Progenitor cell of endocrine pancreas (in vitro differentiated cells): ENCODE data around the gene HSPA12B. TPM values are rescaled to one million over a fixed set of nuclear protein-coding genes. Genes with fewer than 3 reads are reported as not detected.

Source experiments
- DNase-seq: peaks from one replicate; pipeline ENCODE4 v3.0.0; 2021; ENCODE audit warnings: low spot score; ENCODE audit not compliant: unreplicated experiment
- H3K27ac Mint-ChIP-seq: 2 replicates; pipeline ENCODE4 v1.8.0; 2021; ENCODE audit warnings: mild to moderate bottlenecking, moderate library complexity, mixed read lengths
- H3K27me3 Mint-ChIP-seq: 2 replicates; pipeline ENCODE4 v1.8.0; 2021; ENCODE audit warnings: mixed read lengths
- H3K36me3 Mint-ChIP-seq: 2 replicates; pipeline ENCODE4 v1.8.0; 2022; ENCODE audit warnings: mixed read lengths; ENCODE audit not compliant: insufficient read depth
- H3K4me1 Mint-ChIP-seq: 2 replicates; pipeline ENCODE4 v1.8.0; 2021; ENCODE audit warnings: low read depth, mixed read lengths
- H3K4me3 Mint-ChIP-seq: 2 replicates; pipeline ENCODE4 v1.8.0; 2021; ENCODE audit warnings: low read depth, mild to moderate bottlenecking, moderate library complexity, mixed read lengths
- H3K9me3 Mint-ChIP-seq: 2 replicates; pipeline ENCODE4 v1.8.0; 2021; ENCODE audit warnings: low read depth, mixed read lengths
- total RNA-seq: library from RNA; stranded (reverse); gene quantifications from 2 replicates; pipeline ENCODE4 v1.2.1, GENCODE V29; 2021
- TF ChIP-seq, protein P1 (sequence below): fragments of 200-600 bp; sonication (generic); IDR thresholded peaks from one replicate; pipeline ENCODE4 v1.5.0; 2021; ENCODE audit warnings: antibody characterized with exemption, mild to moderate bottlenecking; ENCODE audit not compliant: unreplicated experiment

HSPA12B gene
- total RNA-seq, 1 donor from 2014 or later = not detected

DNA sequence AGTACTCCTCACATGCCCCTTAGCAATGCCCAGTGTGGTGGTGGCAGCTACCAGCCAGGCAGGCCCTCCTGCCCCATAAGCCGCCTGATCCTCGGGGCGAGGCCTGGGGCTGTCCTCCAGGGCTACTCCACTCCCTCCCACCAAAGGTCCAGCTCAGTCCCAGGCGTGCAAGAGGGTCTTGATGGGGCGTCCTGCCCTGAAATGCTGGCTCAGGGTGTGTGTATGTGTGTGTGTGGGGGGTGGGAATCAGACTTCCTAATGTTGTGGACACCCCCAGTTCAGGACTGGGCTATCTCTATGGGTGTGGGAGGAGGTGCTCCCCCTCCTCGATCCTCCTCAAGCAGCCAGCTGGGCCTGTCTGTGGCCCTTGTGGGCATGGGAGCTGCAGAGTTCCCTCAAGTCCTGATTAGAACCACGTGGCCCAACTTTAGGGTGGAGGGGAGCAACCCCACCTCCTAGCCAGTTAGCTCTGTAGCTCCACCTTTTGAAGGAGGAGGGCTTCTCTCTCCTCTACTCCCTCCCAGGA, 7.5 kb downstream of the HSPA12B start:
- Mint-ChIP-seq H3K4me1 (peaks cover 14% of the 10 kb centered on the region), H3K4me3 (no peak overlapping the region), H3K9me3 (no peaks in the 10 kb centered on the region), H3K36me3 (no peaks in the 10 kb centered on the region), H3K27me3 (peaks cover 37% of the 10 kb centered on the region), H3K27ac (no peak overlapping the region)
- no peak for DNase-seq
- TF ChIP-seq, protein P1, sequence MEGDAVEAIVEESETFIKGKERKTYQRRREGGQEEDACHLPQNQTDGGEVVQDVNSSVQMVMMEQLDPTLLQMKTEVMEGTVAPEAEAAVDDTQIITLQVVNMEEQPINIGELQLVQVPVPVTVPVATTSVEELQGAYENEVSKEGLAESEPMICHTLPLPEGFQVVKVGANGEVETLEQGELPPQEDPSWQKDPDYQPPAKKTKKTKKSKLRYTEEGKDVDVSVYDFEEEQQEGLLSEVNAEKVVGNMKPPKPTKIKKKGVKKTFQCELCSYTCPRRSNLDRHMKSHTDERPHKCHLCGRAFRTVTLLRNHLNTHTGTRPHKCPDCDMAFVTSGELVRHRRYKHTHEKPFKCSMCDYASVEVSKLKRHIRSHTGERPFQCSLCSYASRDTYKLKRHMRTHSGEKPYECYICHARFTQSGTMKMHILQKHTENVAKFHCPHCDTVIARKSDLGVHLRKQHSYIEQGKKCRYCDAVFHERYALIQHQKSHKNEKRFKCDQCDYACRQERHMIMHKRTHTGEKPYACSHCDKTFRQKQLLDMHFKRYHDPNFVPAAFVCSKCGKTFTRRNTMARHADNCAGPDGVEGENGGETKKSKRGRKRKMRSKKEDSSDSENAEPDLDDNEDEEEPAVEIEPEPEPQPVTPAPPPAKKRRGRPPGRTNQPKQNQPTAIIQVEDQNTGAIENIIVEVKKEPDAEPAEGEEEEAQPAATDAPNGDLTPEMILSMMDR = no peak

DNA sequence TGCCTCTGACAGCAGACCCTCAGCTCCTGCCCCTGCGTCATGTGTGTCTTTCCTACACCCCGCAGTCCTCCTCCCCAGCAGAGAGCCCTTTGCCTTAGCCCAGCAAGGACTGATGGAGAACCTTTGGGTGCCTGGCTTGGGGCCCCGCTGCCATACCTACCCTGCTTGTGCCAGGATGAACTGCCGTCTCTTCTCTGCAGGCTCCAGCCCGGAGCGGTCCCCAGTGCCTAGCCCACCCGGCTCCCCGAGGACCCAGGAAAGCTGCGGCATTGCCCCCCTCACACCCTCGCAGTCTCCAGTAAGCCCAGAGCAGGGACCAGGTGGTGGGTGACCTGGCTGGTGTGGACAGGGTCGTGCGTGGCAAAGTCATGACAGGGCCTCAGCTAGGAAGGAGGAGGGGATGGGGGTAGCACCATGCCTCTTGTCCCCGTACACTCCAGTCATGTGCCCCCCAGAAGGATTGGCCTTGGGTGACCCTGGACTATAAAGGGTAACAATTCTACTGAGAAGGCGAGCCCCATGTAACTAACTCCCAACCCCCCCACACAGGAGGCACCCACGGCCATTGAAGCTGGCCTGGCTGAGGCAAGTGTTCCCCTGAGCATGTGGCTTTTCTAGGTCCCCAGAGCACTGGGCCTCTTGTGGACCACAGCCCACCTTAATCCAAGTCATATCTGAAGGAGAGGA, 8.3 kb downstream of the HSPA12B start:
- DNase-seq = no peak
- no peaks in the 10 kb centered on the region for H3K9me3 Mint-ChIP-seq
- no peak overlapping the region for H3K27ac Mint-ChIP-seq
- peaks cover 12% of the 10 kb centered on the region for H3K4me1 Mint-ChIP-seq
- TF ChIP-seq, protein P1 = no peak
- H3K27me3 Mint-ChIP-seq = peaks cover 41% of the 10 kb centered on the region
- H3K4me3 Mint-ChIP-seq = no peak overlapping the region
- no peaks in the 10 kb centered on the region for H3K36me3 Mint-ChIP-seq

DNA sequence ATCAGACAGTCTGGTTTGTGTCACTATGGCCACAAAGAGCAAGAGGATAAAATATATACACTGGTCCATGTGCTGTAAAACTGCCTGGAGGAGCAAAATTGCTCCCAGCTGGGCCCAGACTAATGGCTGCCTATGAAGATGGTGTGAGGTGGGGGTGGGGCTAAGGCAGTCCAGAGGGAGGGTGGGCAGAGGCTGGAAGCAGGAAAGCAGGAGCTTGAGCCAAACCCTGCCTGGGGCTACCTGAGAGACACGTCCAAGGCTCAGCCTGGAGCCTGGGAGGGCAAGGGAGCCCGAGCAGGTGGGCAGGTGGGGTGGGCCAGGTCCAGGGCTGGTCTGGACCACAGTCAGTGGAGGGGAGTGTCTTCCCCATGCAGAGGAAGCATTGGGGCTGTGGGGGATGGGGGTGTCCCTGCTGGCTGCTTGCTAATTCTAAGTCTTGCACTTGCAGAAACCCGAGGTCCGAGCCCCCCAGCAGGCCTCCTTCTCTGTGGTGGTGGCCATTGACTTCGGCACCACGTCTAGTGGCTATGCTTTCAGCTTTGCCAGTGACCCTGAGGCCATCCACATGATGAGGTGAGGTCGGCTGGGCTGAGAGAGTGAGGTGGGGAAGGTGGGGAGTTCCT, 9.5 kb downstream of the HSPA12B start:
- H3K27me3 Mint-ChIP-seq = peaks cover 46% of the 10 kb centered on the region
- TF ChIP-seq, protein P1 = no peak

DNA sequence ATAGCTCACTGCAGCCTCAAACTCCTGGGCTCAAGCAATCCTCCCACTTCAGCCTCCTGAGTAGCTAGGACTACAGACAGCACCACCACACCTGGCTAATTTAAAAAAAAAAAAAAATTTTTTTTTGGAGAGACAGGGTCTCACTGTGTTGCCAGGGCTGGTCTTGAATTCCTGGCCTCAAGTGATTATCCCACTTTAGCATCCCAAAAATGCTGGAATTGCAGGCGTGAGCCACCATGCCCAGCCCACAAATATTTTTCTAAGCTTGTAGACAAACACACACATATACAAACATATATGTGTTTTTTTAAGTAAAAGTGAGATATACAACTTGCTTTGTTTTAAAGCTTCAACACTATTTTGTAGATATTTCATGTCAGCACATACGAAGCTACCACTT, 10.8 kb downstream of the HSPA12B start:
- peaks cover 3% of the 10 kb centered on the region for H3K4me1 Mint-ChIP-seq
- no peak overlapping the region for H3K27ac Mint-ChIP-seq
- H3K36me3 Mint-ChIP-seq = no peaks in the 10 kb centered on the region
- no peaks in the 10 kb centered on the region for H3K9me3 Mint-ChIP-seq
- H3K4me3 Mint-ChIP-seq = no peak overlapping the region
- peaks cover 54% of the 10 kb centered on the region for H3K27me3 Mint-ChIP-seq
- TF ChIP-seq, protein P1 = no peak
- no peak for DNase-seq

More for the DNA sequence above, 9.5 kb downstream of the HSPA12B start:
- Mint-ChIP-seq H3K27ac (no peak overlapping the region), H3K36me3 (no peaks in the 10 kb centered on the region), H3K4me1 (peaks cover 7% of the 10 kb centered on the region), H3K4me3 (no peak overlapping the region), H3K9me3 (no peaks in the 10 kb centered on the region)
- no peak for DNase-seq

DNA sequence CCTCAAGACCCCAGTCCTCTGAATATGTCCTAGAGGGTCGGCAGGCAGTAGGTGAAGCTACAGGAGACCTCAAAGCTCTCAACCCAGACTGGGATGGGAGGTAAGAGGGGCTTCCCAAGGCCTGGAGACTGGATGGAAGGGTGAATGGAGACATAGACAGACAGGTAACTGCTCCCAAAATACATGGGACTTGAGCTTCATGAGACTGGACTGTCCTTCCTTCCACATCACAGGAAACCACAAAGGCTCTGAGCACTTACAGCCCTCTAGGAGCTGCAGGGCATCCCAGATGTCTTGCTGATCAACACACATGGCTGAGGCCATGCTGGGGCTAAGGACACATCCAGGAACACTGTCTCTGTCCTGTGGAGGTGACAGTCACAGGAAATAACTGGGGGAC, 11.6 kb downstream of the HSPA12B start:
- H3K4me3 Mint-ChIP-seq = no peak overlapping the region
- no peak overlapping the region for H3K27ac Mint-ChIP-seq
- DNase-seq = no peak
- H3K27me3 Mint-ChIP-seq = peaks cover 60% of the 10 kb centered on the region
- TF ChIP-seq, protein P1 = no peak
- no peaks in the 10 kb centered on the region for H3K36me3 Mint-ChIP-seq
- H3K4me1 Mint-ChIP-seq = peaks cover 2% of the 10 kb centered on the region
- no peaks in the 10 kb centered on the region for H3K9me3 Mint-ChIP-seq
